Left lung (tissue), 10 donors: ENCODE results near the gene KSR2. TPM values are rescaled to one million over a fixed set of nuclear protein-coding genes. Genes with fewer than 3 reads are reported as not detected.
"Not testable (repeated sequence)": the region's sequence is repeated elsewhere in the genome, so short reads cannot be mapped to it uniquely, and the experiment has no call there.

ENCODE experiments used
- ATAC-seq: fragments of 200-7000 bp; cut with Tn5 transposase; one replicate; pipeline ENCODE4 v1.9.1; 2020; ENCODE audit warnings: moderate library complexity
- DNase-seq, 4 donors: peaks; one replicate each; pipeline ENCODE4 v3.0.0-alpha.2; 2013 to 2020
- H3K27ac ChIP-seq, 2 donors: fragments of 200-600 bp; sonication (generic) in 1 of 2; one replicate each; pipeline versions ENCODE4 v1.5.0 to v1.8.0; 2020 to 2021
- H3K27me3 ChIP-seq, 2 donors: fragments of 200-600 bp; sonication (generic) in 1 of 2; one replicate each; pipeline versions ENCODE4 v1.5.0 to v1.8.0; 2020 to 2021
- H3K36me3 ChIP-seq, 2 donors: fragments of 200-600 bp; sonication (generic) in 1 of 2; one replicate each; pipeline versions ENCODE4 v1.5.0 to v1.8.0; 2020 to 2021
- H3K4me1 ChIP-seq, 2 donors: fragments of 200-600 bp; one replicate each; pipeline ENCODE4 v1.8.0; 2021
- H3K4me3 ChIP-seq, 2 donors: fragments of 200-600 bp; sonication (generic) in 1 of 2; one replicate each; pipeline versions ENCODE4 v1.5.0 to v1.8.0; 2020 to 2021; ENCODE audit warnings: mild to moderate bottlenecking in 1 of 2
- H3K9me3 ChIP-seq, 2 donors: fragments of 200-600 bp; sonication (generic) in 1 of 2; one replicate each; pipeline versions ENCODE4 v1.5.0 to v1.8.0; 2020 to 2021
- CTCF ChIP-seq, 2 donors: fragments of 200-600 bp; sonication (generic) in 1 of 2; IDR thresholded peaks; one replicate each; pipeline versions ENCODE4 v1.5.0 to v1.8.0; 2021; ENCODE audit warnings: antibody characterized with exemption in 2 of 2
- intact Hi-C, 2 donors: fragments of 100-400 bp; cut with DNase I; formaldehyde crosslinking; loops; one replicate each; pipeline versions ENCODE4 v1.11.2 to v1.14.2; 2022
- polyA plus RNA-seq, 6 donors: library from polyadenylated mRNA; unstranded; fragments of 120-200 nt; gene quantifications; one replicate each; pipeline ENCODE4 v1.2.1, GENCODE V29; 2013; ENCODE audit not compliant: insufficient read length in 6 of 6
- total RNA-seq, 2 donors: library from RNA; stranded (reverse); fragmentation: NEBNext Ultra II Directional; extraction: Animal tissue kit (Norgen Biotek cat#: 25700); gene quantifications; one replicate each; pipeline ENCODE4 v1.2.1, GENCODE V29; 2021
- donor health status: DM: no; HTN: yes; CAD: no.
- donor health status: DM: no; HTN: no; CAD: no.

The KSR2 gene
- total and polyA plus RNA-seq, 8 donors = 0.28 to 1.4 (median 0.41) TPM

DNA sequence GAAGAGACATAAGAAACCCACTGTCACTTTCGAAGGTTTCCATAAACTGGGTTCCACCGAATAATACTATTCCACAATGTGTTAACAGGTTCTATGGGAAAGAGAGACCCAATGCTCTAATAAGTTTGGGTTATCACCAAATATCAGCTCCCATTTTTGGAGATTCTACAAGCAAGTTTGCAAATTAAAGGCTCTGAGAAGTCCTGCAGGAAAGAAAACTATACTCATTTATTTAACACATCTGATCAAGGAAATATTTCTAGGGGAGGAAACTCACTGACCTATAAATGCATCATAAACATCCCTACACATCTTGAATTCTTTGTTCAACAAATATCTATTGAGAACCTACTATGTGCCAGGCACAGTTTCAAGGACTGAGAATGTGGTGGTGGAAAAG, 161.4 kb downstream of the KSR2 start:
- no peak overlapping the region for H3K4me3 ChIP-seq
- intact Hi-C loops = no loop called here
- no peaks in the 10 kb centered on the region for H3K36me3 ChIP-seq
- H3K27ac ChIP-seq = no peak overlapping the region
- H3K4me1 ChIP-seq = no peaks in the 10 kb centered on the region
- H3K9me3 ChIP-seq = no peaks in the 10 kb centered on the region
- peaks cover 0 to 13% of the 10 kb centered on the region in 2 donors for H3K27me3 ChIP-seq
- TF ChIP-seq CTCF (IDR thresholded peaks at IDR 0.05) = no peak
- ATAC-seq (no peak), DNase-seq (no peak)

DNA sequence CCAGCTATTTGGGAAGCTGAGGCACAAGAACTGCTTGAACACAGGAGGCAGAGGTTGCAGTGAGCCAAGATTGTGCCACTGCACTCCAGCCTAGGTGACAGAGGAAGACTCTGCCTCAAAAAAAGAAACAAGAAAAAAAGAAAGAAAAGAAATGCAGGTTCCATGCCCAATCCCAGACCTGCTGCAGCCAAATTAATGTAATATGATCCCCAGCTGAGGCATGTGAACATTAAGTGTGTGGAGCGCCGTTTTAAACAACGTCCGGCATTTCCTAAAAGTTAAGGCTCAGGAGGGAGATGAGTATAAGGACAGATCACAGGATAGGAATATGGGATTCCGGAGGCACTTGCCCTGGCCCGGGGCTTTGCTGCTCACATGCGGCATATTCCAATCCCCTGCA, 162.9 kb downstream of the KSR2 start:
- Histone ChIP-seq H3K4me1 (no peaks in the 10 kb centered on the region), H3K27ac (no peak overlapping the region), H3K4me3 (no peak overlapping the region), H3K27me3 (peaks cover 0 to 9% of the 10 kb centered on the region in 2 donors), H3K9me3 (no peaks in the 10 kb centered on the region), H3K36me3 (no peaks in the 10 kb centered on the region)
- ATAC-seq = no peak
- TF ChIP-seq CTCF (IDR thresholded peaks at IDR 0.05) = no peak
- no peak for DNase-seq
- intact Hi-C loops = no loop called here

DNA sequence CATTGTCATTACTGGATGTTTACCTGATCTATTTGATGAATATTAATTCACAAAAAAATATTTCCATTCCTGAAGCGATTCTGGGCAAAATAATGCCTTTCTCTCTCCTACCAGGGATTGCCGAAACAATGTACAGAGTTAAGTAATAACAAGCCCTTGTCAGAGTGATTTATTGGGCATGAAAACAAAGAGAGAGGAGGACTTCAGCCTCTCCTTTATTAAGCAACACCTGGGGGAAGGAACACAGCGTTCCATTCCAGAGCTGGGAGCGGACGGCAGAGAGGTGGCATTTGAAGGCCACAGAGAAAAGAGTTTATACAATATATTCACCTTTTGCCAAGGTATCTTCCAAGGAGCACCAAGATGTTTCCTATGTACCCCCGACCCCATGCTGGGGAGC, 165.8 kb downstream of the KSR2 start:
- H3K4me1 ChIP-seq = no peaks in the 10 kb centered on the region
- intact Hi-C loops = no loop called here
- no peaks in the 10 kb centered on the region for H3K9me3 ChIP-seq
- TF ChIP-seq CTCF (IDR thresholded peaks at IDR 0.05) = no peak
- peaks cover 0 to 9% of the 10 kb centered on the region in 2 donors for H3K27me3 ChIP-seq
- DNase-seq (no peak), ATAC-seq (no peak)
- no peaks in the 10 kb centered on the region for H3K36me3 ChIP-seq
- no peak overlapping the region for H3K27ac ChIP-seq
- H3K4me3 ChIP-seq = no peak overlapping the region

- H3K4me1 ChIP-seq, H3K27ac ChIP-seq, H3K36me3 ChIP-seq, intact Hi-C loops, H3K9me3 ChIP-seq, H3K27me3 ChIP-seq, ATAC-seq, H3K4me3 ChIP-seq, DNase-seq: not testable (repeated sequence)
Measured at GRCh38 chr12:117800711-117801110, 168.1 kb downstream of the KSR2 start.

- no peak for TF ChIP-seq CTCF (IDR thresholded peaks at IDR 0.05)
- no peak for ATAC-seq
- no peak overlapping the region for H3K4me3 ChIP-seq
- DNase-seq = no peak
- H3K4me1 ChIP-seq = no peaks in the 10 kb centered on the region
- no peaks in the 10 kb centered on the region for H3K9me3 ChIP-seq
- no peak overlapping the region for H3K27ac ChIP-seq
- intact Hi-C loops = no loop called here
- H3K27me3 ChIP-seq = no peaks in the 10 kb centered on the region
- H3K36me3 ChIP-seq = no peaks in the 10 kb centered on the region
Measured at GRCh38 chr12:117797202-117797601, 171.6 kb downstream of the KSR2 start.

DNA sequence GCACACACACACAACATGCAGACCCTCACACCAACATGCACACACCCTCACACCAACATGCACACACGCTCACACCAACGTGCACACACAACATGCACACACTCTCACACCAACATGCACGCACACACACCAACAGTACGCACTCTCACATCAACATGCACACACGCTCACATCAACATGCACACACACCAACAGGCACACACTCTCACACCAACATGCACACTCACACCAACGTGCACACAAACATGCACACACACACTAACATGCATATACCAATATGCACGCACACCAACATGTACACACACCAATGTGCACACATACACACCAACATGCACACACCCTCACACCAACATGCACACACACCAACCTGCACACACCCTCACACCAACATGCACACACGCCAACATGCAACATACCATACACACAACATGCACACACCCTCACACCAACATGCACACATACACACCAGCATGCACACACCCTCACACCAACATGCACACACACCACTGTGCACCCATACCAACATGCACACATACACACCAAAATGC, 175.8 kb downstream of the KSR2 start:
- TF ChIP-seq CTCF (IDR thresholded peaks at IDR 0.05) = no peak
- H3K9me3 ChIP-seq = no peaks in the 10 kb centered on the region
- DNase-seq (no peak), ATAC-seq (no peak)
- H3K27ac ChIP-seq = no peak overlapping the region
- intact Hi-C loops = no loop called here
- H3K36me3 ChIP-seq = no peaks in the 10 kb centered on the region
- H3K4me3 ChIP-seq = no peak overlapping the region
- no peaks in the 10 kb centered on the region for H3K27me3 ChIP-seq
- no peaks in the 10 kb centered on the region for H3K4me1 ChIP-seq
